HK-2 (cell line): ENCODE data around the gene CUTA.
"Not testable (repeated sequence)": the region's sequence is repeated elsewhere in the genome, so short reads cannot be mapped to it uniquely, and the experiment has no call there.

Experiments used
- DNase-seq: peaks from one replicate; pipeline ENCODE4 v3.0.0-alpha.2; 2018; ENCODE audit not compliant: unreplicated experiment

Gene CUTA

GRCh38 chr6:33407132-33407718 is 10.7 kb downstream of the CUTA start:
- no peak for DNase-seq

GRCh38 chr6:33406126-33406525 is 11.8 kb downstream of the CUTA start:
- DNase-seq = no peak

- DNase-seq = no peak
Measured at GRCh38 chr6:33405386-33405940, 12.4 kb downstream of the CUTA start.

- DNase-seq = no peak
Measured at GRCh38 chr6:33404884-33405283, 13.0 kb downstream of the CUTA start.

- DNase-seq = not testable (repeated sequence)
Measured at GRCh38 chr6:33399881-33400280, 18.0 kb downstream of the CUTA start.

- not testable (repeated sequence) for DNase-seq
Measured at GRCh38 chr6:33398601-33399000, 19.3 kb downstream of the CUTA start.

GRCh38 chr6:33397541-33397940 is 20.4 kb downstream of the CUTA start:
- DNase-seq = no peak

- no peak for DNase-seq
Measured at GRCh38 chr6:33392979-33393378, 24.9 kb downstream of the CUTA start.

GRCh38 chr6:33392595-33392948 is 25.3 kb downstream of the CUTA start:
- DNase-seq = no peak

GRCh38 chr6:33391922-33392594 is 25.8 kb downstream of the CUTA start:
- DNase-seq = no peak

- DNase-seq = peak; percentile 100
Measured at GRCh38 chr6:33391278-33391921, 26.5 kb downstream of the CUTA start, which contains the start of gene KIFC1. Gene KIFC1, plus strand, starts transcription at chr6:33391823. Its CDS starts 163 bp downstream, at chr6:33391986.

GRCh38 chr6:33390767-33391277 is 27.1 kb downstream of the CUTA start:
- DNase-seq = no peak

- no peak for DNase-seq
Measured at GRCh38 chr6:33390173-33390572, 27.7 kb downstream of the CUTA start.

GRCh38 chr6:33384581-33385020 is 33.3 kb downstream of the CUTA start:
- DNase-seq = no peak

GRCh38 chr6:33383427-33384185 is 34.3 kb downstream of the CUTA start:
- DNase-seq = no peak

GRCh38 chr6:33380272-33380981 is 37.5 kb downstream of the CUTA start:
- no peak for DNase-seq

- not testable (repeated sequence) for DNase-seq
Measured at GRCh38 chr6:33379184-33379583, 38.7 kb downstream of the CUTA start.

- no peak for DNase-seq
Measured at GRCh38 chr6:33377171-33377570, 40.7 kb downstream of the CUTA start.

GRCh38 chr6:33375143-33375671 is 42.7 kb downstream of the CUTA start:
- DNase-seq = peak; percentile 45

GRCh38 chr6:33373960-33374910 is 43.7 kb downstream of the CUTA start:
- DNase-seq = no peak
